Measurements from ENCODE around the gene NKX2-1.

Gene NKX2-1

GRCh38 chr14:36517242-36518030 is 2.6 kb downstream of the NKX2-1 start:
- no peak for DNase-seq

DNA sequence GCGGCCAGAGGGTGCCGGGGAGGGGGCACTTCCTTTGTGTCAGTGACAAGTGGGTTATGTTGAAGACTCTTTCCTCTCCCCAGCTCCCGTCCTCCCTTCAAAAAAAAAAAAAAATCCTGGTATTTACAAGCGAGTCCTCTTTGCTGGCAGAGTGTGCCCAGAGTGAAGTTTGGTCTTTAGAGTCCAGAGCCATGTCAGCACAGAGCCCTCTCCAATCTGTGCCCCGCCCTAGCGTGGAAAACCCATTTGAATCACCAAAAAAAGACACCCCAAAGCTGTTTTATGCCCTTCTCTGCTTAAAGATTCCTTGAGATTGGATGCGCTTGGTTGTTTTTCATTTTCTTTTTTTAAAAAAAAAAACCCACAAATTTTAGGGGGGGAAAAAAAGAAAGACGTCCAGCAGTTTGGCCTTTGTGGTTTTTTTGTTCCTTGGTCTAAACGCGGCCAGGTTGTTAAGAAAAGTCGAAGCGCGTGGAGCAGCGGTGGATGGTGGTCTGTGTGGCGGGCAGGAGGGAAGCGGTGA is 3.3 kb downstream of the NKX2-1 start:
- no peak for DNase-seq

- no peak for DNase-seq
Observed at GRCh38 chr14:36515896-36516718, 3.9 kb downstream of the NKX2-1 start.

DNA sequence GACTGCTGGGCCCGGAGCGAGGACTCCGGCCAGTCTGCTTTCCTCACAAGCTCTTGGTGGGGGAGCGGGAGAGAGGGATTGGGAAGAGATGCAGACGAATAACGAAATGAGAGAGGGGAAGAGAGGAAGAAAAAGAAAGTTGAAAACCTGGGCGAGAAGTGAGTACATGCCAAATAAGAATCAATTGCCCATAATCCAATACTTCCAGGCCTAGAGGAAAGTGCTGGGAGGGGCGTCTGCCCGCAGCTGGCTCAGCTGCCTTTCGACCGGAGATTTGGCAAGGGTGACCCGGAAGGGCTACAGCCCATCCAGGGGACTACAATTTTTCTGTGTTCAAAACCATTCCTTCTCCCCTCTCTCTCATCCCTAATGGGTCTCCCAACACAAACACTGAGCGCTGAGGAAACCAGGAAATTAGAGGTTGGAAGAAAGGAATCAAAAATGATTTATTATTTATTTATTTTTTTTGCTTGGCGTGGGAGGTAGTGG is 4.9 kb downstream of the NKX2-1 start:
- DNase-seq, result no peak

- no peak for DNase-seq
Observed at GRCh38 chr14:36514278-36515104, 5.5 kb downstream of the NKX2-1 start.

- no peak for DNase-seq
Observed at GRCh38 chr14:36513451-36514277, 6.4 kb downstream of the NKX2-1 start.

DNA sequence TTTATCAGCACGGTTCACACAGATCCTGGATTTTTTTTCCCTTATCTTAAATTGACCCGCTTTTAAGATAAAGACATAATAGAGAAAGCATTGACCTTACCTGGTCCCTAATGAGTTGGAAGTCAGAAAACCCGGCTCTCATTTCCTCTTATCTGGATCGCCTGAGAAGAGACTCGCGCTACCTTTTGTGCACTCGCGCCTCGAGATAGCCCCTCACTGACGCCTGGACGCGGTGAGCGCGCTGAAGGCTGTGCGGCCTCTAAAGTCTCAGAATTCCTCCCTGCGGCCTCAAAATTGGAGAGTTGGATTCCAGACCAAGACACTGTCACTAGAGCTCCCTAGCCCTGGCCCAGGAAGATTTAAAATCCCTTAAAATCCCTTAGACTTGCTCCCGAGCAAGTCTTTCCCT is 7.0 kb downstream of the NKX2-1 start:
- DNase-seq, result no peak

- DNase-seq, result no peak
Observed at GRCh38 chr14:36512585-36513003, 7.4 kb downstream of the NKX2-1 start.

DNA sequence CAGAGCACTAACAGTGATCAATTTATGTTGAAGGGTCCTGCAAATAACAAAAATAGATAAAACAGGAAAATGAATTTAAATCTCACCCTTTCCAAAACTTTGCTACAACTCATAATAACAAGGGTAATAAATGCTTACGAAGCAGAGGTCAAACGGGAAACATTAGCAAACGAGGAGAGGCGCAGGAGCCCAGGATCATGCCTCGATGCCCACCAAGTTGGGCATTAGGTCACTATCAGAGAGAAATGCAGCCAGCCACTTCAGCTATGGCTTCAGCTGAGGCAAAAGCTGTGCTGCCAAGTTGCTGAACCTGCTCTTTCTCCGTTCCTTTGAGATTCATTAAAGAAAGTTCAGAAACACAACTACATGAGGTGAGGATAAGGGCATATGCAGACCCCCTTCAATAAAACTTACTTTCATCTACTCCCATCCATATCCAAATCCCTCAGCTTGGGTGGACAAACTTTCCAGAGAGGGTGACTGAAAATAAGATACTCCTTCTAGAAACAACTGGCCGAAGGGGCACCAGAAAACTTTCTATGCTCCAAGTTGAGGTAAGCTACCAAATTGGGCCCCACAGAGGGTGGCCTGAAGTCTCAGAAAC is 7.9 kb downstream of the NKX2-1 start:
- DNase-seq, result no peak

DNA sequence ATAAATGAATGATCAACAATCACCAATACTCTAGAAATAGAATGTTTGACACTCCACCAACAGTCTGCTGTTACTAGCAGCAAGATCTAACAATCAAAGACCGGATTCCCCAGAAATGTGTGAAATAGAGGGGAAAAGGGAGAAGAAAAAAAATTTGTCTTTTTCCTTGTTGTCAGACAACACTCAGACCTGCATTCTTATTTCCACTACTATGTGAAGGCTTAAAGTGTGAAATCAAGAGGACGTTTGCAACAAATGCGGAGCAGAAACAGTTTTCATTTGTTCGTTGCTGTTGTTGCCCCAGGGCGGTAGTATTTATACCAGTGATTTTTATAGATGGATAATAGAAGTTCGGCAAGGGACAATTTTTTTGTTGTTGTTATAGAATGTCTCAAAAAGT is 9.2 kb downstream of the NKX2-1 start:
- no peak for DNase-seq

DNA sequence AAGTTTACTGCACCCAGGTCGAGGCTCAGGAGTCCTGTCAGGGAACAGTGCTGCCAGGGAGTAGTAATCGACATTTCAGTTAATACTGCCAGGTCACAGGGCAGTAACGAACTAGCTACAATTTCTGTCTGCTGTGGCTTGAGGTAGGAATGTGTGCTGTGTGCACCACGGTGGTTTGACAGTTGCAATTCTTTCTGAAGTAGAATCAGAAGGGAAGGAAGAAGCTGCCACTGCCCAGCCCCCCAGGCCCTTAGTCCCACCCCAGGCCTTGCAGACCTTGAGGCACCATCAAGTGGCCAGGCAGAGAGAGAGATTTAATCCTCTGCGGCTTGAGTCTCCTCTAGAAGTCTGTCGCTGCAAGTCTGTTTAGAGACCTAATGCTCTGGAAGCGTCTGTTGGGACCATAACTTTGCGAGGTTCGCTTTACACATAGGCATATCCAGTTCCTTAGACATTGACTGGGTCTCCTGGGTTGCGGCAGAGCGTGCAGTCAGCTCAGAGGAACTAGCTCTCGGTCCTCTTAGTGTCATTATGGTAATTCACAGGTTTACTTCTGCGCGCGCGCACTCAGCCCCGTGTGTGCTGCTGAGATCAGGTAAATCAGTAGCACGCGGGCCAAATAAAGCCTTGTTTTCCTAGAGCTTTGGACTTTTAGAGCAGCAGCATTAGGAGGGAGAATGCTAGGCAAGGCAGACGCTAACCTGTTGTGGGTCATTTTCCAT is 9.8 kb downstream of the NKX2-1 start:
- DNase-seq, result no peak

GRCh38 chr14:36509069-36509917 is 10.7 kb downstream of the NKX2-1 start:
- no peak for DNase-seq

- no peak for DNase-seq
Observed at GRCh38 chr14:36508418-36509068, 11.5 kb downstream of the NKX2-1 start.

- DNase-seq, result no peak
Observed at GRCh38 chr14:36507847-36508417, 12.1 kb downstream of the NKX2-1 start.

DNA sequence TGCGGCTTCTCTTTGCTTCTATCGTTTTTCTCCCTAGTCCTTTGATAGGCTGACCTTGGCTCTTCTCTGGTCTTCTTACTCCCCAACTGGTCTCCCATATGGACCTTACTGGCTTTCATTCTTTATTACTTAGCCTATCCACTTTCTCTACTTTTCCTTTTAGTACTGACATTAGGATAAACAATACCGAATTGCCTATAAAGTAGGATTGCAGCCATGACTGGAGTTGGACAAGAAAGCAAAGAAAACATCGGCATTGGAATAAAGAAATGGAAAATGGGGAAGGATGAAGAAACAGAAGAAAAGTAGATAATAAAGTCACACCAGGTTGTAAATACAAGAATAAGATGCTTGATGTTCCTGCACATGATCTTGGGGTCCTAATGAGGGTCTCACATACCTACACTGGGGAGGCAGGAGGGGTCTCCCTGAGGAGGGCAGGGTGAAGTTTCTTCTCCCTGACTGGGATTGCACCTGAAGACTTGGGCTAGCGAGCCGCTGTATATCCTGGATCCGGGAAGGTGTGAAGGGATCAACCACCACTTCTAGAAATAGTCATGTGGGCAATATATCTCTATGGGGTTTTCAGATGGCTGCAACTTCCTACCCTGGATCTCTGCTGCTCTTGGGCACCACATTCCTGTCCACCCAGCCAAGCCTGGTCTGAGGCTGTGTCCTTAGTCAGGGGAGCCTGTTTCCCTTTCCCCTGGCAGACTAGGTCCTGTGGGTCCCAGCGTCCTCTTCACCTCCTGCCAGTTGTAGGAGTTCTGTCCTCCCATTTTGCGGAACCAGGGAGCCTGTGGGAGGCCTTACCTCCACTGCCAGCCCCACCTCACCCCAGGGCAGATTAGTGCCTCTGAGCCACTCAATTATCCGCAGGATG is 13.1 kb downstream of the NKX2-1 start:
- no peak for DNase-seq

- no peak for DNase-seq
Observed at GRCh38 chr14:36505892-36506731, 13.9 kb downstream of the NKX2-1 start.

Measured in activated CD8-positive, alpha-beta memory T cell treated with anti-CD3 and anti-CD28 coated beads, Interleukin-2, amount 50 U/mL, for 4 hours (primary cell).